Astrocyte (in vitro differentiated cells and primary cell): ENCODE results near the gene ORC3. TPM values are rescaled to one million over a fixed set of nuclear protein-coding genes. Genes with fewer than 3 reads are reported as not detected.
A peak's percentile ranks its signal among the peaks of the same experiment; 100 is the strongest.

Experiments used
- DNase-seq: peaks from one replicate; pipeline ENCODE4 v3.0.0-alpha.2; 2010; ENCODE audit warnings: low read depth
- FAIRE-seq: peaks from 2 replicates; lab custom pipeline; 2011; peaks lifted over from hg19 to GRCh38; lab: Jason Lieb, UNC
- H2AFZ ChIP-seq: 2 replicates; pipeline ENCODE4 v1.6.0; 2012; ENCODE audit warnings: low read depth, low read length, inconsistent platforms
- H3K27ac ChIP-seq: 2 replicates; pipeline ENCODE4 v1.5.1; 2011; ENCODE audit warnings: low read depth, low read length, inconsistent platforms
- H3K27me3 ChIP-seq: 2 replicates; pipeline ENCODE4 v1.6.0; 2011; ENCODE audit warnings: low read length, inconsistent platforms; ENCODE audit not compliant: insufficient read depth
- H3K36me3 ChIP-seq: 2 replicates; pipeline ENCODE4 v1.5.1; 2011; ENCODE audit warnings: low read length, inconsistent platforms; ENCODE audit not compliant: insufficient read depth
- H3K4me1 ChIP-seq: 2 replicates; pipeline ENCODE4 v1.5.1; 2011; ENCODE audit warnings: low read length, inconsistent platforms; ENCODE audit not compliant: insufficient read depth
- H3K4me2 ChIP-seq: 2 replicates; pipeline ENCODE4 v1.6.0; 2012; ENCODE audit warnings: low read length, inconsistent platforms
- H3K4me3 ChIP-seq: 2 replicates; pipeline ENCODE4 v1.5.1; 2011; ENCODE audit warnings: low read depth, mild to moderate bottlenecking, low read length, inconsistent platforms; ENCODE audit not compliant: insufficient read depth
- H3K79me2 ChIP-seq: 2 replicates; pipeline ENCODE4 v1.6.0; 2012; ENCODE audit warnings: mild to moderate bottlenecking, low read length, inconsistent platforms; ENCODE audit not compliant: insufficient read depth
- H3K9ac ChIP-seq: 2 replicates; pipeline ENCODE4 v1.6.0; 2012; ENCODE audit warnings: mild to moderate bottlenecking, low read length, inconsistent platforms
- H3K9me3 ChIP-seq: 2 replicates; pipeline ENCODE4 v1.5.1; 2012; ENCODE audit warnings: low read depth, mild to moderate bottlenecking, low read length, inconsistent platforms; ENCODE audit not compliant: insufficient read depth
- H4K20me1 ChIP-seq: 2 replicates; pipeline ENCODE4 v1.6.0; 2012; ENCODE audit warnings: low read length, inconsistent platforms; ENCODE audit not compliant: insufficient read depth
- H3K27ac Mint-ChIP-seq: one replicate; pipeline ENCODE4 v1.8.0; 2021; ENCODE audit warnings: mild to moderate bottlenecking, mixed read lengths; ENCODE audit not compliant: unreplicated experiment
- H3K27me3 Mint-ChIP-seq: one replicate; pipeline ENCODE4 v1.8.0; 2021; ENCODE audit warnings: low read depth, mixed read lengths; ENCODE audit not compliant: unreplicated experiment
- H3K36me3 Mint-ChIP-seq: one replicate; pipeline ENCODE4 v1.8.0; 2021; ENCODE audit warnings: low read depth, mixed read lengths; ENCODE audit not compliant: unreplicated experiment
- H3K4me1 Mint-ChIP-seq: one replicate; pipeline ENCODE4 v1.8.0; 2021; ENCODE audit warnings: low read depth, mixed read lengths; ENCODE audit not compliant: unreplicated experiment
- H3K4me3 Mint-ChIP-seq: one replicate; pipeline ENCODE4 v1.8.0; 2021; ENCODE audit warnings: mild to moderate bottlenecking, moderate library complexity, mixed read lengths; ENCODE audit not compliant: unreplicated experiment
- H3K9me3 Mint-ChIP-seq: one replicate; pipeline ENCODE4 v1.8.0; 2021; ENCODE audit warnings: mild to moderate bottlenecking, mixed read lengths; ENCODE audit not compliant: unreplicated experiment
- CTCF ChIP-seq: IDR thresholded peaks from 2 replicates; pipeline ENCODE4 v1.5.1; 2011; ENCODE audit warnings: low read depth, mild to moderate bottlenecking, inconsistent platforms, low read length, moderate library complexity; ENCODE audit not compliant: insufficient read depth
- EZH2 ChIP-seq: IDR thresholded peaks from 2 replicates; pipeline ENCODE4 v1.6.1; 2012; ENCODE audit warnings: mild to moderate bottlenecking, low read length, inconsistent platforms; ENCODE audit not compliant: insufficient read depth
- total RNA-seq: library from RNA; stranded (reverse); gene quantifications from 2 replicates; pipeline ENCODE4 v1.2.1, GENCODE V29; 2021

Gene ORC3
- total RNA-seq, 1 donor from 2014 or later, result 23.1 TPM

GRCh38 chr6:87674290-87674689, 84.4 kb downstream of the ORC3 start:
- H3K4me3 Mint-ChIP-seq, result no peak overlapping the region
- no peak overlapping the region for H3K27ac Mint-ChIP-seq
- TF ChIP-seq CTCF (no peak), EZH2 (no peak)
- peaks cover 12% of the 10 kb centered on the region for H3K36me3 Mint-ChIP-seq
- FAIRE-seq (no peak), DNase-seq (no peak)
- no peaks in the 10 kb centered on the region for H3K27me3 Mint-ChIP-seq
- H3K4me1 Mint-ChIP-seq, result no peaks in the 10 kb centered on the region
- peaks cover 41% of the 10 kb centered on the region for H3K79me2 ChIP-seq
- no peak overlapping the region for H3K9ac ChIP-seq
- H3K9me3 ChIP-seq, result no peaks in the 10 kb centered on the region
- H3K9me3 Mint-ChIP-seq, result no peaks in the 10 kb centered on the region
- H3K36me3 ChIP-seq, result peaks cover 30% of the 10 kb centered on the region
- H3K27ac ChIP-seq, result no peak overlapping the region
- H3K4me1 ChIP-seq, result no peaks in the 10 kb centered on the region
- no peak overlapping the region for H3K4me2 ChIP-seq
- no peak overlapping the region for H2AFZ ChIP-seq
- H3K4me3 ChIP-seq, result no peak overlapping the region
- peaks cover 33% of the 10 kb centered on the region for H4K20me1 ChIP-seq
- no peaks in the 10 kb centered on the region for H3K27me3 ChIP-seq

GRCh38 chr6:87675004-87675681, 85.2 kb downstream of the ORC3 start:
- Histone ChIP-seq H3K9ac (no peak overlapping the region), H3K4me1 (no peaks in the 10 kb centered on the region), H2AFZ (no peak overlapping the region), H3K36me3 (peaks cover 38% of the 10 kb centered on the region), H3K27me3 (no peaks in the 10 kb centered on the region), H3K27ac (no peak overlapping the region), H4K20me1 (peaks cover 42% of the 10 kb centered on the region), H3K79me2 (peaks cover 50% of the 10 kb centered on the region), H3K4me2 (no peak overlapping the region), H3K9me3 (no peaks in the 10 kb centered on the region), H3K4me3 (no peak overlapping the region)
- FAIRE-seq (no peak), DNase-seq (no peak)
- no peaks in the 10 kb centered on the region for H3K9me3 Mint-ChIP-seq
- H3K4me1 Mint-ChIP-seq, result no peaks in the 10 kb centered on the region
- no peak overlapping the region for H3K4me3 Mint-ChIP-seq
- peaks cover 11% of the 10 kb centered on the region for H3K36me3 Mint-ChIP-seq
- TF ChIP-seq EZH2 (no peak), CTCF (no peak)
- H3K27ac Mint-ChIP-seq, result no peak overlapping the region
- no peaks in the 10 kb centered on the region for H3K27me3 Mint-ChIP-seq

- no peak overlapping the region for H3K9ac ChIP-seq
- H3K79me2 ChIP-seq, result peaks cover 98% of the 10 kb centered on the region
- Mint-ChIP-seq H3K27me3 (no peaks in the 10 kb centered on the region), H3K9me3 (no peaks in the 10 kb centered on the region), H3K27ac (peak overlapping the region; percentile 20), H3K36me3 (peaks cover 9% of the 10 kb centered on the region), H3K4me1 (peaks cover 15% of the 10 kb centered on the region), H3K4me3 (no peak overlapping the region)
- H3K4me3 ChIP-seq, result no peak overlapping the region
- peak; percentile 42 for DNase-seq
- no peak overlapping the region for H2AFZ ChIP-seq
- H4K20me1 ChIP-seq, result peaks cover 91% of the 10 kb centered on the region
- no peak for FAIRE-seq
- H3K27me3 ChIP-seq, result no peaks in the 10 kb centered on the region
- H3K4me1 ChIP-seq, result peaks cover 10% of the 10 kb centered on the region
- no peak overlapping the region for H3K27ac ChIP-seq
- TF ChIP-seq EZH2 (no peak), CTCF (no peak)
- H3K4me2 ChIP-seq, result peak overlapping the region; percentile 40
- H3K9me3 ChIP-seq, result no peaks in the 10 kb centered on the region
- peaks cover 15% of the 10 kb centered on the region for H3K36me3 ChIP-seq
These were observed 92.4 kb downstream of the ORC3 start for GRCh38 chr6:87682310-87682709.
